T-helper 1 cell (primary cell): ENCODE results near the gene CTNNA2.
"Not testable (repeated sequence)": the region's sequence is repeated elsewhere in the genome, so short reads cannot be mapped to it uniquely, and the experiment has no call there.

Experiments used
- DNase-seq, 5 donors: peaks; one replicate each; pipeline ENCODE4 v3.0.0-alpha.2; 2012 to 2020

The CTNNA2 gene

DNA sequence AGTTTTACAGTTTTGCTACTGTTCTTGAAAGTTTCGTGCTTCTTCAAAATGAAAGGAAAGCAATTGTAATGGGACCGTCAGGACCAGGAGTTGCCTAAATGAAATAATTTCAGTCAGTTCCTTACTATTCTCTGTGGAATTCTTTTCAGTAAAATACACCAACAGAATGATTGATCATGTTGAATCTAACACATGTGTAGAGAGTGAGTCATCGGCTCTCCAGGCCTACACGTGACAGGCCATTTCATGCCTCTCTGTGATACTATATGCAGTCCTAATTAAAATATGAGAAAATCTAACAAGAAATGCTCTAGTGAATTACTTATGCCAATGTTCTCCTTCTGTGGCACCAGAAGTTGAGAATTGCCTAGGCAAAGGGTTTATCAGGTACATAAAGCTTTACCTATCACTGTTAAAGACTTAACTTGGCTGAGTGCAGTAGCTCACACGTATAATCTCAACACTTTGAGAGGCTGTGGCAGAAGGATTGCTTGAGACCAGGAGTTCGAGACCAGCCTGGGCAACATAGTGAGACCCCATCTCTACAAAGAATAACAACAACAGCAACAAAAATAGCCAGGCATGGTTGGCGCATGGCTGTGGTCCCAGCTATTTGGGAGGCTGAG is 592.3 kb downstream of the CTNNA2 start:
- DNase-seq = no peak

DNA sequence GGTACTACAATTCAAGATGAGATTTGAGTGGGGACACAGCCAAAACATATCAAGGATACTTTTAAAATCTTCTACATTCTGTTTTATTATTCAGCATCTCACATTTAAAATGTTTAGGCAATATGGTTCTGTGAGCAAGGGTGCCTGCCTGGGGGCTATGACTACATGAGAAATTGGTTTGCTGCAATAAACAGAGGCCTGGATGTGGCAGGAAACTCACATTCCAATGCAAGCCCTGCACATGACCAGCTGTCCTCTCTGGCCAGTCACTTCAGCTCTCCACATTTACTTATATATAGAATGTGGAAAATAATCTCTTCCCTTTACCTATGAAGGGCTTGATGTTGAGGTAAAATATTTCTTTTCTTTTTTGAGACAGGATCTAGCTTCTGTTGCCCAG is 598.3 kb downstream of the CTNNA2 start:
- no peak for DNase-seq

DNA sequence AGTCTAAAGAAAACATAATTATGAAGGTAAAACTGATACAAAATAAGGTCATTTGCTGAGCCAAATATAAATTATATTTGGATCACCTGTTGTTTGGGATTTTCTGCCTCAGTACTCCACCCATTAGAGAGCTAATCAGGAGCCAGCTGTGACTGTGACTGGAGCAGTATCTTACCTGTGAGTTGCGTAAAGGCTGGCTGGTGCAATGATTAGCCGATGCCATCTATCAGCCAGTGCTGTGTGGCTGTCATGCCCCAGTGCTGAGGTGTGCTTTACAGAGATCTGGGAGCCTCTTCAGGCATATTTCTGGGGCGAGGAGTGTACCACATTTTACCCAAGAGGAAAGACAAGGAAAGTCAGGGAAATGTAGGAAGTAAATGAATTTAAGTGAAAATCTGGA is 599.9 kb downstream of the CTNNA2 start:
- DNase-seq = no peak

- DNase-seq = no peak
Measured at GRCh38 chr2:80113399-80113798, 600.5 kb downstream of the CTNNA2 start.

DNA sequence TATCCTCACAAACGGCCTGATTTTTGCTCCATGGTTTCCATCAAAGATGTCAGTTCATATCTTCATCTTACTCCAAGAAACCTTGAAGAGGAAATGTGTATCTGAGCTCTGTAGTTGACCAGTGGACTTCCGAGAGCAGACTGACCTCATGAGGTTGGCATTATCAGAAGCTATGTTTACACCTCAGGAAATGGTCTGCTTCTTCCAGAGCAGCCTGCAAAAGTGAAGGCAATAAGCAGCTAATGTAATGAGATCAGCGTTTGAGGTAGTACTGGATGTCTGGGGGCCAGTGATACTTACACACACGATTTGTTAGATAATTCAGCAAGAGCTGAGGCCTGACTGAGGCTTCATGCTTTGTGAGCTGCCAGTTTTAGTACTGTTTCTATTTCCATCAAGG is 602.0 kb downstream of the CTNNA2 start:
- no peak for DNase-seq

- DNase-seq = no peak
Measured at GRCh38 chr2:80117401-80117800, 604.5 kb downstream of the CTNNA2 start.

- DNase-seq = no peak
Measured at GRCh38 chr2:80120866-80121265, 608.0 kb downstream of the CTNNA2 start.

DNA sequence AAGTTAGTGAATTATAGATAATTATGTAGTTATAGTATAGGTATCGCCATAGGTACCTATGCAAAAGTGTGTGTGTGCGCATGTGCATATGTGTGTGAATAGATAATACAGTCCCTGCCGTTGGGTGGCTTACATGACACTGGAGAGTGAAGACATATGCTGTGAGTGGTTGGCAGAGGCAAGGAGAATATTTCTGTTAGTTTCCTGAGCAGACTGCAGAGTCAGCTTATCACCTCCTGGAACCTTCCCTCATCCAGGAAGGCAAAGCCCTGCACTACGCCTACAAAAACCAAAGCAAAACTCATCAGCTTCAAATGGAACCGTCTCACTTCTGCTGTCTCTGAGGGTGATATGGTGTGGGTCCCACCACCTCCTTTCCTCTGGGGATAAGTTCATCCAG is 609.8 kb downstream of the CTNNA2 start:
- DNase-seq = no peak

DNA sequence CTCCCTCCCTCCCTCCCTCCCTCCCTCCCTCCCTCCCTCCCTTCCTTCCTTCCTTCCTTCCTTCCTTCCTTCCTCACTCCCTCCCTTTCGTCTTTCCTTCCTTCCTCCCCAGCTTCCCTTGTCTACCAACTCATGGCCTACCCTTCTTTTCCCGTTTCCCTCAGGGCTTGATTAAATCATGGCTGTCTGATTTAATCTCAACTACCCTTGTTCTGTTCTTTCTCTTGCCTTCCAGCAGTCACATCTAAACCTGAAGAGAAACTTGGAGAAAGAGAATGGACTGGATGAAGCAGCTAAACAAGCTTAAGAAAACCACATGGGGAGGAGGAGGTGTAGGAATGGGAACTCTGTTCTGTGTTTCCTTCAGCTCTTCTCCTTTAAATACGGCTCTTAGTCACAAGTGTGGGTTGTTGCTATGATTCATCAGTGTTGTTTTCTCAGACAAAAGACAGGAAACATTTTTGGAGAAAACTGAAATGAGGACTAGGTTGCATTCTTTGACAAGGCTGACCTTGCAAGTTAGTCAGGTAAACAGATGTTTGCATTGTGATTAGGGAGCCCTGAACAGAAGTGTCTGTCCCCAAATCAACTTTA is 613.8 kb downstream of the CTNNA2 start:
- no peak for DNase-seq

DNA sequence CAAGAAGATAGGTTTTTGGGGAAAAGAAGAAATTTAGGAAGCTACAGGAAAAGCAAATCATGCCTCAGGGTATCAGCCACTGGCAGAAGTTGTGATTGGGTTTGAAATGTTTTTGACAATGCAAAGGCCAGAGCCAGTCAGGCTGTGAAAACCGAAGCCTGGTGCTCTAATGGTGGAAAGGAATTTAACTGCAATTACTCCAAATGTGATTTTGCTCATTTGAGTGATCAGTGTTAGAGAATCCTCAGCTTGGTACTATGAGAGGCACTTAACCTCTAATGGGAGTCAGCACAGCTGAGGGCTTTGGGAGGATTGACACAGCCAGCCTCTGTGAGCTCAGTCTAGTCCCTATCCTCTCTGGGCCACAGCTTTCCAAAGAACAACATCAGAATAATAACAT is 615.2 kb downstream of the CTNNA2 start:
- DNase-seq = no peak

DNA sequence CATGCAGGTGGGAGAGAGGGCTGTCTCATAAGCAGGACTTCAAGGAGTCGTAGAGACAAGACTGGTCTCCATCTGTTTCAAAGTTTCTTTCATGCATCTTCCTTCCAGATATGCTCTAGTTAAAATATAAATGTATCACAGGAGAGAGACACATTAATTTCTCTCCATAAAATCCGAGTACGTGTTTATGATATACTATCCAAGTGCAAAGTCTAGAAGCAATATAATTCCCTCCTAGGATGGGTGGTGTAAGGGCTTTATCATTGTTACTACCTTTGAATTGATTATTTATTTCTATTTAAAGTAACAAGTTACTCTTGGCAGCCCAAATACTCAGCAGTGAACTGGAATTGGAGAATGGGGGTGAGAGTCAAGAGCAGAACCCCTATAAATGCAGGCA is 619.4 kb downstream of the CTNNA2 start:
- no peak for DNase-seq

DNA sequence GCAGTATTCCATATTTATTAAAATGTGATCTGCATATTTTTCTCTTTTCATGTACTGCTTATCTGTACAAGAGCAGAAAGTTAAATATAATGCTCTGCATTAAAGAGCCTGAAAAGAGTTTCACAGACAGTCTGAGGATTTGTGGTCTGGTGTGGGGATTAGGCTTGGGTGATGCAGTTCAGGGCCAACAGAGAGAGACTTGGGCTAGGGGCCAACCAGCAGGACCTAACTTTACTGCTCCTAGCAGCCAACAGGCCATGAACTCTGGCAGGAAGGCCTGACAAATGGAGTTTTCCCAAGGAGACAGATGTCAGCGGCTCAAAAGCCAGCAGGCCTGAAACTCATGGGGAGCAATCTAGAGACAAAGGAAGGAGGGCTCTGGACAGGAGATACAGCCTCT is 622.1 kb downstream of the CTNNA2 start:
- DNase-seq = no peak

DNA sequence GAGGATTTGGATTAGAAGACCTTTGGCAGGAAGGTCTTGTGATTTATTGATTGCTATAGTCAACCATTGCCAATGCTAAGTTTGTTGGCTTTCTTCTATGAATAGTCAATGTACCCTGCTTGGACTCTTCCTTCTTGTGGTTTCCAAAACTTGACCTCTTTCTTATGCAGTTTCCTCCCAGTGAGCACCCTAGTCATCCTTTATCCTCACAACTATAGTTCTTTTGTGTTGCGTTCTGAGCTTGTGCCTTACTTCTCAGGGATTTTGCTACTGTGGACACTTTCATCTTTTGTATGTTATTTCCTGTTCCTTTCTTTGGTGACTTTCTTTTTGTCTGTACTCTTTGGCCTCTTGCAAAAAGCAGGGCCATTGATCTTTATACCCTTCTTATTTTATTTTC is 623.5 kb downstream of the CTNNA2 start:
- DNase-seq = no peak

GRCh38 chr2:80139001-80139400 is 626.1 kb downstream of the CTNNA2 start:
- no peak for DNase-seq

GRCh38 chr2:80141007-80141726 is 628.3 kb downstream of the CTNNA2 start:
- DNase-seq = no peak

- DNase-seq = no peak
Measured at GRCh38 chr2:80145499-80145898, 632.6 kb downstream of the CTNNA2 start.

DNA sequence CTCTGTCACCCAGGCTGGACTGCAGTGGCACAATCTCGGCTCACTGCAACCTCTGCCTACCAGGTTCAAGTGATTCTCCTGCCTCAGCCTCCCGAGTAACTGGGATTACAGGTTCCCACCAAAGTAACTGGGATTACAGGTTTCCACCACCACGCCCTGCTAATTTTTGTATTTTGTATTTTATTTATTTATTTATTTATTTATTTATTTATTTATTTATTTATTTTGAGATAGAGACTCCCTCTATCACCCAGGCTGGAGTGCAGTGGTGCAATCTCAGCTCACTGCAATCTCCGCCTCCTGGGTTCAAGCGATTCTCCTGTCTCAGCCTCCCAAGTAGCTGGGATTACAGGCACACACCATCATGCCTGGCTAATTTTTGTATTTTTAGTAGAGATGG is 633.9 kb downstream of the CTNNA2 start:
- DNase-seq = not testable (repeated sequence)

DNA sequence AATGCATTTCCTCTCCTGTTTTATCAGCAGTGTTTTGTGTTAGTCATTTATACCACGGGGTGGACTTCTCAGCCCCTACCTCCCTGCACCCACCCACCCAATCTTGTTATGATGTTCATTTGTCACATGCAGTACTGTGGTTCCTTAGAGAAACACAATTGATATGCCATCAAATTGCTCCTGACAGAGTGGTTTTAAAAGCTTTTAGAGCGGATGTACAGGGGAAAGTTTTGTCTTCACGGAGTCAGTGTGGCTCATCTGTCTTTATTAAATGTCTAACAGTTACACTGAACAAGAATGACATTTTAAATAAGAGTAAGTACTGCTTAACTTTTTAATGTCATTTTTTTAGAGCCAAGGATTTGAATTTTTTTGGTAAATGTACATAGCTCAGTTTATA is 634.8 kb downstream of the CTNNA2 start:
- no peak for DNase-seq

GRCh38 chr2:80148906-80149305 is 636.1 kb downstream of the CTNNA2 start:
- DNase-seq = no peak

DNA sequence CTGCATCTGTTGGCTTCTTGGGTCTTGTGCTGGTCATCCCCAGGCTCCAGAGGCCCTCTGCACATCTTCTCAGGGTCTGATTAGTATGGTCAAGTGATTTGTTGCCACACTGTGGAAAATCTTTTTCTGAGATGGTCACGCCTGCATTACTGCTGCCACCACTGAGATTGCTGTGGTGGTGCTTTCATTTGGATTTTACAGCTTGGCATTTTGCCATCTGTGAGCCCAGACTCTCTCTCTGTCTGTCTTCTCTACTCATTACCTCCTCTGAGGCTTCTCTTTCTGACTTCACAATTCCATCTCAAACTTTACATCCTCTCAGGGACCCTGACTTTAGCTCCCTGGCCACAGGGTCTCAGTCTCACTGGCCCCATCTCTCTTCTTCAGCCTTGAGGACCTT is 637.1 kb downstream of the CTNNA2 start:
- no peak for DNase-seq

DNA sequence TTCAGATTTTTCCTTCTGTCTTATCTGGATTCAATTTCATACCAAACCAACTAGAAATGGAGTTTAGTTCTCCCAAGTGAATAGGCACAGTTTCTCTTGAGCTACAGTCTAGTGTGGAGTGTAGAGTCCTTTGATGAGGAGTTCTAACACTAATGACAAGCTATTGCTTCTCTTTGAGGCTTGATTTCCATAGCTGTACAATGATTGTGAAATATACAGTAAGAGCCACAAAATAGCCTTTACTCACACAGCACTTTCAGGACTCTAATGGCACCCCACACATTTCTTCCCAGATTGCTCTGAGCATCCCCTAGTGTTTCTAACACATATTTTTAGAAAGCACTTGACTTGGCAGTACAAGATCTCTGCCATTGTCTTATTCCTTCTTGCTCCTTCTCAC is 638.4 kb downstream of the CTNNA2 start:
- no peak for DNase-seq

GRCh38 chr2:80151651-80152050 is 638.8 kb downstream of the CTNNA2 start:
- DNase-seq = no peak

GRCh38 chr2:80153151-80153550 is 640.3 kb downstream of the CTNNA2 start:
- DNase-seq = no peak

DNA sequence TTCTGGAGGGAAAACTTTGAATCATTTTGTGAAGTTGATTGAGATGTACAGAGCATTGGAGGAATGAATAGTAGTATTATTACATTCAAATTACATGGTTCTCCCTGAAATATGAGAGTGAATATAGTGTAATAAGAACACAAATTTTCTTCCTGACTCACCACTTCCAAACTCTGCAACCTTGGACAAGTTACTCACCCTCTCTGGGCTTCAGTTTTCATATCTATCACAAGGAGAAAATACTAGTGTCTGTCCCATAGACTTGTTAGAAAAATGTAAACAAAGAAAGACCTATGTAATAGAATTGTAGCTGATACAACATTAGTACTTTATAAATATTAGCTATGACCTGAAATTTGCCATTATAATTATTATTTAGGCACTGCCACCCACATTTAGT is 640.9 kb downstream of the CTNNA2 start:
- no peak for DNase-seq
